Natural killer cell (primary cell): Measurements from ENCODE around the gene NOL3. TPM values are rescaled to one million over a fixed set of nuclear protein-coding genes. Genes with fewer than 3 reads are reported as not detected.

ENCODE experiments used
- ATAC-seq, 3 donors: fragments of 150-1000 bp in 2 of 3; fragments of 200-7000 bp in 1 of 3; cut with Tn5 transposase; 1 replicate in 1 of 3; 2 replicates in 2 of 3; pipeline ENCODE4 v1.10.0; 2021; ENCODE audit warnings: mild to moderate bottlenecking in 2 of 3, moderate library complexity in 2 of 3
- DNase-seq, 2 donors: peaks; one replicate each; pipeline versions ENCODE4 v3.0.0 to v3.0.0-alpha.2; 2013 to 2021; ENCODE audit warnings: mixed read lengths in 1 of 2
- H3K27ac ChIP-seq: one replicate; pipeline ENCODE4 v1.5.1; 2013; ENCODE audit warnings: mild to moderate bottlenecking, low read length
- H3K27me3 ChIP-seq: one replicate; pipeline ENCODE4 v1.6.1; 2013; ENCODE audit warnings: low read length; ENCODE audit not compliant: control insufficient read depth, insufficient read depth
- H3K36me3 ChIP-seq: one replicate; pipeline ENCODE4 v1.6.1; 2013; ENCODE audit warnings: low read length; ENCODE audit not compliant: control insufficient read depth, insufficient read depth
- H3K4me1 ChIP-seq: one replicate; pipeline ENCODE4 v1.6.1; 2013; ENCODE audit warnings: low read length; ENCODE audit not compliant: control insufficient read depth, insufficient read depth
- H3K4me3 ChIP-seq: one replicate; pipeline ENCODE4 v1.5.1; 2013; ENCODE audit warnings: low read length
- H3K9me3 ChIP-seq: one replicate; pipeline ENCODE4 v1.6.1; 2013; ENCODE audit warnings: low read length; ENCODE audit not compliant: control insufficient read depth, insufficient read depth
- H3K27ac Mint-ChIP-seq, 2 donors: one replicate each; pipeline ENCODE4 v1.8.0; 2022; ENCODE audit warnings: mild to moderate bottlenecking in 2 of 2, mixed read lengths in 2 of 2, moderate library complexity in 1 of 2
- H3K27me3 Mint-ChIP-seq, 2 donors: one replicate each; pipeline ENCODE4 v1.8.0; 2022; ENCODE audit warnings: low read depth in 2 of 2, mixed read lengths in 2 of 2
- H3K36me3 Mint-ChIP-seq: one replicate; pipeline ENCODE4 v1.8.0; 2022; ENCODE audit warnings: mixed read lengths
- H3K4me1 Mint-ChIP-seq, 2 donors: one replicate each; pipeline ENCODE4 v1.8.0; 2022; ENCODE audit warnings: mixed read lengths in 2 of 2
- H3K4me3 Mint-ChIP-seq: one replicate; pipeline ENCODE4 v1.8.0; 2022; ENCODE audit warnings: mild to moderate bottlenecking, moderate library complexity, mixed read lengths
- H3K9me3 Mint-ChIP-seq, 2 donors: one replicate each; pipeline ENCODE4 v1.8.0; 2022; ENCODE audit warnings: mixed read lengths in 2 of 2
- CTCF ChIP-seq: fragments of 200-600 bp; IDR thresholded peaks from one replicate; pipeline ENCODE4 v1.8.0; 2022; ENCODE audit warnings: antibody characterized with exemption
- WGBS: methylation state at CpG from one replicate; pipeline ENCODE4 v1.1.7; 2013; ENCODE audit warnings: missing lambda C conversion rate; ENCODE audit not compliant: insufficient coverage; 5-methylcytosine and 5-hydroxymethylcytosine counted together
- intact Hi-C: fragments of 100-400 bp; cut with micrococcal nuclease; formaldehyde crosslinking; loops from one replicate; pipeline ENCODE4 v1.14.2; 2022
- total RNA-seq, 4 donors: library from RNA; stranded (reverse); fragments of 120-200 nt in 1 of 4; gene quantifications; one replicate each; pipeline versions ENCODE4 v1.2.3 to v1.2.4, GENCODE V29; 2013 to 2022

The NOL3 gene
- total RNA-seq, 3 donors from 2014 or later (not counting 1 experiment from before 2014, with no cell fraction given): 0.88 to 1.3 (median 1.3) TPM

GRCh38 chr16:67187175-67187890, 17.0 kb downstream of the NOL3 start:
- H3K9me3 ChIP-seq: no peaks in the 10 kb centered on the region
- H3K4me3 ChIP-seq: no peak overlapping the region
- no peak for TF ChIP-seq CTCF
- peaks cover 2% of the 10 kb centered on the region for H3K27me3 ChIP-seq
- DNase-seq (no peak), ATAC-seq (no peak)
- H3K4me1 Mint-ChIP-seq: peaks cover 17 to 22% of the 10 kb centered on the region in 2 donors
- H3K4me1 ChIP-seq: peaks cover 29% of the 10 kb centered on the region
- no peaks in the 10 kb centered on the region for H3K9me3 Mint-ChIP-seq
- intact Hi-C loops: no loop called here
- no peaks in the 10 kb centered on the region for H3K36me3 ChIP-seq
- 90% methylated on average over 26 of the region's 26 CpGs for WGBS
- H3K36me3 Mint-ChIP-seq: no peaks in the 10 kb centered on the region
- peaks cover 0 to 5% of the 10 kb centered on the region in 2 donors for H3K27me3 Mint-ChIP-seq
- H3K27ac Mint-ChIP-seq: no peak overlapping the region
- no peak overlapping the region for H3K27ac ChIP-seq
- no peak overlapping the region for H3K4me3 Mint-ChIP-seq

DNA sequence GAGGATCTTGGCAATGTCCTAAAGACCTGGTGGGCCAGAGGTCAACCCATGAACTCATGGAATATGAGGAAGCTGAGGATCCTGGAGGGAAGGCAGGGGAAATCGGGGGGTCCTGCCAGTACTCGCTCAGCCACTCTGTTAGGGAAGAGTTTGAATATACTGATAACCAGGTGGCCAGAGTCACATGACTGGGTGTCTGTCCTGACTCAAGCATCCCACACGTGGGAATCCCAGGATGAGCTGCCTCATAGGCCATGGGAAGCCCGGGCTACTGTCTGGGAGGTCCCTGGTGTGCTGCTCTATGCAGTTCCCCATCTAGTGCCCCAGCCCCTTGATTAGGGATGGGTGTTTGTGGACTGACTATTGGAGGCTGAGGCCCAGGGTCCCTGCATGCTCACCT, 18.0 kb downstream of the NOL3 start:
- no peak for DNase-seq
- Mint-ChIP-seq H3K36me3 (no peaks in the 10 kb centered on the region), H3K27ac (no peak overlapping the region), H3K9me3 (no peaks in the 10 kb centered on the region), H3K27me3 (peaks cover 0 to 5% of the 10 kb centered on the region in 2 donors), H3K4me1 (peaks cover 17 to 32% of the 10 kb centered on the region in 2 donors), H3K4me3 (no peak overlapping the region)
- TF ChIP-seq CTCF: no peak
- H3K36me3 ChIP-seq: no peaks in the 10 kb centered on the region
- H3K4me3 ChIP-seq: no peak overlapping the region
- H3K27ac ChIP-seq: no peak overlapping the region
- H3K27me3 ChIP-seq: peaks cover 2% of the 10 kb centered on the region
- peaks cover 34% of the 10 kb centered on the region for H3K4me1 ChIP-seq
- 84% methylated on average over 4 of the region's 4 CpGs for WGBS
- intact Hi-C loops: no loop called here
- H3K9me3 ChIP-seq: no peaks in the 10 kb centered on the region
- ATAC-seq: no peak

DNA sequence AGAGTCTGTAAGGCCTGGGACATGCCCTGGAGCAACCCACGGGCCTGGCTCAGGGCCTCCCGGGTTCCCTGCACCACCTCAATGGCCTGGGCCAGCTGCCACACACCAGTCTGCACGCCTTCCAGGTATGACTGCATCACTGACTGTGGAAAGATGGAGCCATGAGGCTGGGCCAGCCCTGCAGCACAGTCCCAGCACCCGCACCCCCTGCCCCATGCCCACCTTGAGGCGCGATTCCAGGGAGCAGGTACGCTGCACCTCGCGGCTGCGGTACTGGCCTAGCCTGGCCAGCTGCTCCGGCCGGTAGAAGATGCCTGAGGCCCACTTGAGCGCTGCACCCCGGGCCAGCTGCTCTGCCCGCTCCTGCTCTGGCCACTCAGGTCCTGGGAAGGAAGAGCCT, 18.5 kb downstream of the NOL3 start:
- H3K27ac Mint-ChIP-seq: no peak overlapping the region
- peaks cover 21 to 37% of the 10 kb centered on the region in 2 donors for H3K4me1 Mint-ChIP-seq
- intact Hi-C loops: no loop called here
- no peak for ATAC-seq
- H3K27me3 ChIP-seq: peaks cover 2% of the 10 kb centered on the region
- H3K36me3 Mint-ChIP-seq: no peaks in the 10 kb centered on the region
- peaks cover 36% of the 10 kb centered on the region for H3K4me1 ChIP-seq
- DNase-seq: no peak
- no peaks in the 10 kb centered on the region for H3K9me3 Mint-ChIP-seq
- 93% methylated on average over 15 of the region's 15 CpGs for WGBS
- TF ChIP-seq CTCF: no peak
- H3K9me3 ChIP-seq: no peaks in the 10 kb centered on the region
- H3K27ac ChIP-seq: no peak overlapping the region
- peaks cover 0 to 5% of the 10 kb centered on the region in 2 donors for H3K27me3 Mint-ChIP-seq
- no peaks in the 10 kb centered on the region for H3K36me3 ChIP-seq
- H3K4me3 Mint-ChIP-seq: no peak overlapping the region
- H3K4me3 ChIP-seq: no peak overlapping the region

DNA sequence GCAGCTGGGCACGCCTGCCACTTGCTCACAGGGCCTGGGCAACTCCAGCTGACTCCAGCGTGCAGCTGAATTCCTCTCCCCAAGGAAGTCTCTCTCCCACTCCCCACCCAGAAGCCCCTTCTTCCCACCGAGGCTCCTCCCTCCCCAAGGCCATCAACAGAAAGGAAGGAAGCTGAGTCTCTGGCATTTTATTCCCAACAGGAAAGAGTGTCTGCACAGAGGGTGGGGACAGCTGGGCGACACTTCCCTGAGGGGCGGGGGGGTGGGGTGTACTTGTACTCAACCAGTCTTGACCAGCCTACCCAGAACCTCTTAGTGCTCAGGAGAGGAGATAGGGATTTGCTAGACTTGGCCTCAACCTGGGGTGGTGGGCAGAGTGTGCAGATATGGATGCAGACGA, 19.7 kb downstream of the NOL3 start, which contains the start of gene EXOC3L1:
EXOC3L1 (minus strand) TSS at position 96 of the 400 bp plus-strand sequence. CDS start 460 bp downstream, outside the sequence.
- DNase-seq (no peak), ATAC-seq (no peak)
- TF ChIP-seq CTCF: no peak
- Mint-ChIP-seq H3K36me3 (no peaks in the 10 kb centered on the region), H3K4me3 (peak within 1 kb of the TSS; percentile 92), H3K4me1 (peaks cover 24 to 42% of the 10 kb centered on the region in 2 donors), H3K27me3 (peaks cover 0 to 5% of the 10 kb centered on the region in 2 donors), H3K27ac (no peak within 1 kb of the TSS), H3K9me3 (no peaks in the 10 kb centered on the region)
- H3K4me1 ChIP-seq: peaks cover 32% of the 10 kb centered on the region
- no peaks in the 10 kb centered on the region for H3K9me3 ChIP-seq
- peaks cover 2% of the 10 kb centered on the region for H3K27me3 ChIP-seq
- intact Hi-C loops: no loop called here
- 69% methylated on average over 6 of the region's 6 CpGs for WGBS
- no peak within 1 kb of the TSS for H3K4me3 ChIP-seq
- no peak within 1 kb of the TSS for H3K27ac ChIP-seq
- peaks cover 9% of the 10 kb centered on the region for H3K36me3 ChIP-seq
